ENCODE measurements around the gene IL1F10. TPM values are rescaled to one million over a fixed set of nuclear protein-coding genes. Genes with fewer than 3 reads are reported as not detected.

IL1F10 gene
- total and polyA plus RNA-seq, 2 of the 8 experiments (the other 6 are each of a cell fraction or from before 2014, with no cell fraction given), result not detected

DNA sequence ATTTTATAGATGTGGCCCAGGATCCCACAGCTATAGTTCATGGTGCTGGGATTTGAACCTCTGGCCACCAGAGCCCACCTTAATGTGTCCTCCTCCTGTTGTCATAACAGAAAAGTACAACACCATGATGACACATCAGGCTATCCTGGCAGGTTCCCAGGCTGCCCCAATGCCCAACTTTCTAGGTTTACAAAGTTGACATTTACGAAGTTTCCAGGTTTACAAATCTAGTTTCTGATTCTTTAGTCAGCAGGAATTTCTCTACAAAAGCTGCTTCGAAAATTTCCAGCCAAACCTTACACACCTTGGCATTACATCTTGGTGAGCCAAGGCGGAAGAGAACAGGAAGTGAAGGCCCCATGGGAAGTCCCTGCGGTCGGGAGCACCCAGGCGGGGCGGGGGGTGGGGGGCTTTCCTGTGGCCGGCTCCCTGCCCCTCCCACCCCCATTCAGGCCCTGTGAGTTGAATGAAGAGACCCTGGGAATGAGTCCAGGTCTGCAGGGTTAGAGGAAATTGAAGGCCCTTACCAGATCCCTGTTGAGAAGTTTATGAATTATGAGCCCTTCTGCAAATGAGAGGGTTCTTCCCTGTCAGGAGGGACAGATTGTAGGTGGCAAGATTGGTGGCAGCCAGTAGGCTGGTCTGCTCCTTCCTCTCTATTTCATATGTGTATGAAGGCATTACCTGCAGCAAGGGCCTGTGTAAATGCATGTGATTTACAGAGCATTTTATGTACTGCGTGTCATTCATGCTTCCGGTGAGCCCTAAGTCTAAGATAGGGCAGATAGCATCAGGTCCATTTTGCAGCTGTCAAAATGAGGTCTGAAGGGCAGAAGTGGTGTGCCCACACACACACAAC, 48.6 kb downstream of the IL1F10 start (continued):
- TF ChIP-seq CHD7 (IDR thresholded peaks at IDR 0.05; ENCODE audit: insufficient replicate concordance, low read length), result no peak
- TF ChIP-seq, protein P1, sequence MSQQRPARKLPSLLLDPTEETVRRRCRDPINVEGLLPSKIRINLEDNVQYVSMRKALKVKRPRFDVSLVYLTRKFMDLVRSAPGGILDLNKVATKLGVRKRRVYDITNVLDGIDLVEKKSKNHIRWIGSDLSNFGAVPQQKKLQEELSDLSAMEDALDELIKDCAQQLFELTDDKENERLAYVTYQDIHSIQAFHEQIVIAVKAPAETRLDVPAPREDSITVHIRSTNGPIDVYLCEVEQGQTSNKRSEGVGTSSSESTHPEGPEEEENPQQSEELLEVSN (IDR thresholded peaks at IDR 0.05), result no peak
- no peak for TF ChIP-seq CTCF (IDR thresholded peaks at IDR 0.05; ENCODE audit: control extremely low read depth in 1 of 3, insufficient read depth in 1 of 3, low read depth in 1 of 3, low read length in 3 of 3)
- TF ChIP-seq CTBP2 (IDR thresholded peaks at IDR 0.05; ENCODE audit: borderline replicate concordance, insufficient read depth, insufficient read length, low read length), result no peak
- TF ChIP-seq GABPA (IDR thresholded peaks at IDR 0.05; ENCODE audit: borderline replicate concordance, insufficient read depth, low read length), result no peak
- no peak for TF ChIP-seq CEBPB (IDR thresholded peaks at IDR 0.05; ENCODE audit: low read depth, low read length)
